ENCODE measurements around the gene C2CD4A.
"Not testable (repeated sequence)": the region's sequence is repeated elsewhere in the genome, so short reads cannot be mapped to it uniquely, and the experiment has no call there.

Gene C2CD4A

DNA sequence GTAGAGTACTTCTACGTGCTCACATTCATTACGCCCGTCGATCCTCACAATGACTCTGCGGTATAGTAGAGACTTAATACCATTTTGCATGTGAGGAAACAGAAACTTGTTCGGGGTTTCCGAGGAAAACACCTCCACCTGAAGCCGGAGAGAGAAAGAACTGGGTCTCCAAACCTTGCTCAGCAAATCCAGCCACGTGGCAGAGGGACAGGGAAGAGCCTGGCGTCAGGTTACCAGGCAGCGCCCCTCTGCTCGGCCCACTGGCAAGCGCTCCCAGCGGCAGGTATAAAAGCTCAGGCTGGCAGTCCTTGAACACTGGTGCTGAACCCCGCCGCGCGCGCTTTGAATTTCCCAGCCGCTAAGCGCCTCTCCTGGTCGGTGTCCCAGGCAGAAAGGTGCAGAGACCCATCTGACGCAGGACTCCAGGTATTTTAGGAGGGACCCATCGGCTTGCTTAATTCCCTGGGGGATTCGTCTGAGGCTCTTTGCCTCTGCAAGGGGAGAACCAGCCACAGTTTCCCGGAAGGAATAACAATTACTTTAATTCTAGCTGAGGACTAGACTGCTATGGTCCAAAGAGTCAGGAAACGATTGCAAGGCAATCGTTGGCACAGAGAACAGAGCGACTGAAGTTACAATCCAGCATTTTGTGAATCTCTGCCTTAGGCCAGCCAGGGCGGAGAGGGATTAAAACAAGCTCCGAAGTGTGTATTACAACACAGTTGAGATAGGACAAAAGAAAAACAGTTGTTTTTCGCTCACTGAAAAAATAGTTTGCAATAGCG, at the start of gene C2CD4A:
Gene C2CD4A (plus strand): TSS at position 315 of the 785 bp plus-strand sequence. CDS start 637 bp downstream, outside the sequence.
- DNase-seq, result peak; percentile 48

DNA sequence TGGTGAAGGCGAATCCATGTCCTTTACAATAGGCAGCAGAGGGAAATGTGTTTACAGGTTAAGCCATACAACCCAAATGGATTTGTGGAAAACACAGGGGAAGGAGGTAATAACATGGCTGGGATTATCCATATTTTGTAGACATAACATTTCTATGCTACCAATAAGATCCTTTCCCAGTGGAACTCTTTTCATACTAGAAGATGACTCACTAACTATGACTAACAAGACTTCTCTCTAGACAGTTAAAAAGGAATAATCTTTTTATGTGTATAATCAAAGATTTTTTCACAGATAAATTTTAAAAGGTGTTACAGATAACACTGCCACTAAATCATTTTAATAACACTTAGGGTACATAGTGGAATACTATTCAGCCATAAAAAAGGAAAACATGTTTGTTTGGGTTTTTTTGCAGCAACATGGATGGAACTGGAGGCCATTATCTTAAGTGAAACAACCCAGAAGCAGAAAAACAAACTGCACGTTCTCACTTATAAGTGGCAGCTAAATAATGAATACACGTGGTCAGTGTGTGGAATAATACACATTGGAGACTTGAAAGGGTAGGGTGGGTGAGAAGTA, 46.1 kb upstream of the C2CD4A start:
- no peak for DNase-seq

- no peak for DNase-seq
These were observed 44.7 kb upstream of the C2CD4A start for GRCh38 chr15:62021991-62022600.

DNA sequence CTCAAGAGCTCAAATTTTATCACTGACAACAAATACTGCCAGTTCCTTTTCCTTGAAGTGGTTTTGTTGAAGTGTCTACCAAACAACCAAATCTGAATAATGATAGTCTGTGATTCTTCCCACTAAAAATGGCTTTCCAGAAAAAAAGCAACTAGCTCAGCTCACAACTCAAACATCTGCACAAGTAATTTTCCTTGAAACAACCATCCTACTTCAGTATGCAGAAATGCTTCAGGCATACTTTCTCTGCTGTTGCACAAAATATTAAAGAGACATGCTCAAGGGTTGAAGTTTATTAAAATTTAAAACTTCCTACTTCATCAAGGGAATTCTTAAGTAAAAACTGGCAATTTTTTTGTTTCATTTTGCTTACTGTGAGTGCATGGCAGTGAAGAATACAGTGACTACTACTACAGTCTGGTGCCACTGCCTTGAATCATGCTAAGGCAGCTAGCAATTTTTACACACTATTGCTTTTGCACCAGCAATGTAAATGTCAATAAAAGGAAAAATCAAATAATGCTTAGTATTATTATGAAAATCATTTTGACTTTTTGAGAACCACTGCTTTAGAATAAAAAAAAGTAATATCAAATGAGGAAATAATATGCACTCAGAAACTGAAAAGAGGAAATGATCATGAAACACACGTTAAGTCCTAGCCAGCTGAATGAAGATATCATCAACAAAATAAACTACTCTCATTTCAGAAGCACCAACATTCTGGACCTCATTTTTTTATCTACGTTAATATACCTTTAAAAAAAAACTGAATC, 40.1 kb upstream of the C2CD4A start:
- DNase-seq, result no peak

GRCh38 chr15:62027263-62027565, 39.6 kb upstream of the C2CD4A start:
- DNase-seq, result no peak

DNA sequence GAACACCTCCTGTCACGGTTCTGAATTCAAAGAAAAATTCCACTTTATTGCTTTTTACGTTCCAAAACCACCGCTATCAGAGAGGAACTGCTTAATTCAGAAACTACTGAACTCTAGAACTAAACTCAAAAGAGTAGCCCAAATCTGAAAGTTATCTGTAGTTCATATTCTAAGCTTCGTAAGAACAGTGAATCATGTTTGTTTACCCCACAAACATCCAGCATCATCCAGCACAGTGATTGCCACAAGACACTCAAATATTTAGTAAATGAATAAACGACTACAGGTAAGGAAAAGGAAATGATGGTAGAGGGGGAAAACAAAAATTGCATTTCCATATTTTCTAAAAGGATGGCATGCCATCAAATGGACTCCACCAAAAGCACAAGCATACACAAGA, 38.9 kb upstream of the C2CD4A start:
- DNase-seq, result no peak

DNA sequence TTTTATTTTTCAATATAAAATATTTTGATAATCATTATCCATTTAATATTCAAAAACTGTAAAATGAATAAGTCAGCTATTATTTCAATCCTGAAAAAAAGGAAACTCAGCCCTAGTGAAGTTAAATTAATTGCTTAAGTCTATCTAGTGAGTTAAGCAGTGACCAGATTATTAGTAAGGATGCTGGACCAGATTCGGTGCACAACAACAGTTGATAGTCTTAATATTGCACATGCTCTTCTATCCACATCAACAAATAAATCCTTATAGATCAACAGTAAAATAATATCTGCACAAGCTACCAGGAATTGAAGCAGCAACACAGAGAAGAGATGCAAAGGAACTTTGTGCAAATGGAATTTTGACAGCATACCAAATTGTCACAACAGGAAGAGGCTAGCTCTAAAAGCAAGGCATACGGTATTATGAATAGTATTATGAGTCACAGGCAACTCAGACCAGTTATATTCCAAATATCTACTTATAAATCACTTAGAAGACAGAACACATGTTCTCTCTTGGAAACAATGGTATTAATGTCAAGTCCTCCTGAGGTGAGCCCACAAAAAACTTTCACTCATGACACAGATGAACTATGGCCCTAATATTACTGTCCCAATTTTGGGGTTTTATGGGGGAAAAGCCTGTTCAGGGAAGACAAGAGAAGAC, 31.4 kb upstream of the C2CD4A start:
- DNase-seq, result no peak

DNA sequence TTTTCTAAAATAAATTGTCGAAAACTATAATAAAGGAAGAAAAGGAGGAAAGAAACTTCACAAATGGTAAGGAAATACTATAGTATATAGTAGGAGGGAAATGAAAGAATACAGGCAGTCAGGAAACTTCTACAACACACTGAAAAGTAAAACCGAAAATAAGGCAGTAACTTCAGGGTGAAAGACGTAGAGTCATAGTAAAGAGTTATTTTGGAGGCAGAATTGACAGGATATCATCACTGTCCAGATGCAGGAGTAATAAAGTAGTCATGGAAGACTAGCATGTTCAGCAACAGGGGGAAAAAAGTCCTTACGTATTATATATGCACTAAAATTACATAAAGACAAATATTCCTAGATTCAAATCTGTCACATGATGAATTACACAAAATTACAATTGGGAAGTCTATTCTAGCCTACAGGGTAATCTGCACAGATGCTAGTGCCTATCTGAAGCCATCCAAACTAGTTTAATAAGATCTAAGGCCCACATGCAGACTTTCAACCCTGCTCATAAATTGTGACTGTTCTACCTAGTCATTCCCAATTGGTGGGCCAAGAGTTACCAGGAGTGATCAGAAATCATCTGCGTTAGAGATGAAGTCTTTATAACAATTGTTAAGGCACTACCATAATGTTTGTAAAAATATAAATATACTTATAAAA, 20.6 kb upstream of the C2CD4A start:
- DNase-seq, result no peak

GRCh38 chr15:62047282-62047827, 19.4 kb upstream of the C2CD4A start:
- DNase-seq, result no peak

DNA sequence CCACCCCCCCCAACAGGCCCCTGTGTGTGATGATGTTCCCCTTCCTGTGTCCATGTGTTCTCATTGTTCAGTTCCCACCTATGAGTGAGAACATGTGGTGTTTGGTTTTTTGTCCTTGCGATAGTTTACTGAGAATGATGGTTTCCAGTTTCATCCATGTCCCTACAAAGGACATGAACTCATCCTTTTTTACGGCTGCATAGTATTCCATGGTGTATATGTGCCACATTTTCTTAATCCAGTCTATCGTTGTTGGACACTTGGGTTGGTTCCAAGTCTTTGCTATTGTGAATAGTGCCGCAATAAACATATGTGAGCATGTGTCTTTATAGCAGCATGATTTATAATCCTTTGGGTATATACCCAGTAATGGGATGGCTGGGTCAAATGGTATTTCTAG, 18.5 kb upstream of the C2CD4A start:
- DNase-seq, result not testable (repeated sequence)

DNA sequence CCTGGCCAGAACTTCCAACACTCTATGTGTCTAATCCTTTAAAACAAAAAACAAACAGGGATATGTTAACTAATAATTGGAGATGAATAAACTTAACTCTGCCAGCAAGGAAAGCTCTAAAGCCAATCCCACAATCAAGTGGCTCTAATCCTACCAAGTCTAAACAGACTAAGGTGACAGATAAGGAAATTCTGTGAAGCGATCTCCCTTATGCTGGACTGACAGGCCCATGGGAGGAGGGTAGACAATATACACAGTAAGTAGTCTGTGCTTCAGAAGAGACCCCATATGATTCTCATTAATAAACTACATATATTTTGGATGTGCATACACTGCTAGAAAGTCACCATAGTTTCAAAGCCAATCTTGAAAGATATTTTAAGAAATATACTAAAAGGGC, 16.7 kb upstream of the C2CD4A start:
- no peak for DNase-seq

GRCh38 chr15:62051166-62051565, 15.6 kb upstream of the C2CD4A start:
- DNase-seq, result no peak

DNA sequence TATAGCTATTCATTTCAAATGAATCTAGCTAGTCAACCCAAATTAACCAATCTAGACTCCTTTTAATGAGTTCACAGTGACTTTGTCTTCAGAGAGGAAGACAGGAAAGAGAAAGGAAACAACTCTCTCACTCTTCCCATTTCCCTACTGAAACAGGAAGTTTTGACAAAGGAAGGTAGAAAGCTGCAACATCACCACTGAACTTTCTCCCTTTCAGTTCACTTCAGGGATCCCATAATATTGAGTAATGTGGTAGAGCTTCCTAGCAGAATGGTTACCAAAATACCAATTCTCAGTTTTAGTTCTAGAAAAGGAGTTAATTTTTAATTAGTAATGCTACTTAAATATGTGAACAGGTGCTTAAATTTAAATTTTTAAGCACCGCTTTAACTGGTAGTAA, 14.1 kb upstream of the C2CD4A start:
- no peak for DNase-seq

DNA sequence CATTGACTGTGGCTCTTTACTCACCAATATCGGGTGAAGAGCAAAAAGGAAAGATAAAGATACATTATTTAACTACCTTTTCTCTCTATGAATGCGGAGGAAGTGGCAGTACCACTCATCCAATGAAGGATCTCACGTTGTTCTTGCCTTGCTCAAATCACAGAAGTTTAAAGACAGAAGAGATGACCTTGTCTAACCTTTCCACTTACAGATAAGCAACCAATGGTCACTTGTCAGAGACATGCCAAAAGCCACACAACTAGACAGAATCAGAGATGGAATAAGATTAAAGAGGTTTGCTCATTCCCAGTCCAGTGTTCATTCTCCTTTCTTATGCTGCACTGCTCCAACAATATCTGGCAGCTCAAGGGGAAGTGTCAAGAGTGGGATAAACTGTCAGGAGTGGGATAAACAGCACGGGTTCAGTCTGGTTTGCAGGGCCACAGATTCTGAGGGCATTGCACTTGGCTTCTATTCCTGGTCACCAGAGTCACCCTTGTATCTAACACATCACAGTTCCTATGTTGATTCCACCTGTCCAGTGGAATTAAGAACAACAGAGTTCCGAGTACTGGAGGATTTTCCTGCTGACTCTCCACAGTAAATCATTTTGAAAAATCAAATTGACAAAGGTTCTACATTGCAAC, 13.2 kb upstream of the C2CD4A start:
- DNase-seq, result no peak

DNA sequence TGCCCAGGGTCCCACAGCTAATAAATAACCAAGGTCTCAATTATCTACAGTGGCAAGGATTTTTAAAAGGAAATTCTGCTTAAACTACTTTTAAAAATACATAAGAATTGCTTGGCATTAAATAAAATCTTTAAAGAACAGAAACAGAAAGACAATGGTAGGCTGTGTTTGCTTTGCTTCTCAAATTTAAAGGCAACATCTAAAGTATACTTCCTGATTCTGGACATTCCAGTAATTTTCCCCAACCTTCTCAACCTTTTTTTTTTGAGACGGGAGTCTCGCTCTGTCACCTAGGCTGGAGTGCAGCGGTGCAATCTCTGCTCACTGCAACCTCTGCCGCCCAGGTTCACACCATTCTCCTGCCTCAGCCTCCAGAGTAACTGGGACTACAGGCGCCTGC, 11.8 kb upstream of the C2CD4A start:
- no peak for DNase-seq

GRCh38 chr15:62057341-62057980, 9.3 kb upstream of the C2CD4A start:
- DNase-seq, result no peak

- no peak for DNase-seq
These were observed 8.3 kb upstream of the C2CD4A start for GRCh38 chr15:62058327-62059028.

- no peak for DNase-seq
These were observed 7.5 kb upstream of the C2CD4A start for GRCh38 chr15:62059108-62059815.

- DNase-seq, result peak; percentile 73
These were observed 7.0 kb upstream of the C2CD4A start for GRCh38 chr15:62059816-62060112.

All from activated CD4-positive, CD25-positive, alpha-beta regulatory T cell treated with anti-CD3 and anti-CD28 coated beads, Interleukin-2, amount 50 U/mL, for 72 hours (primary cell).